ENCODE results near the gene ZNF778.
"Not testable (repeated sequence)": the region's sequence is repeated elsewhere in the genome, so short reads cannot be mapped to it uniquely, and the experiment has no call there.

The ZNF778 gene

GRCh38 chr16:89219365-89219764 is 1.9 kb downstream of the ZNF778 start:
- no peak for FAIRE-seq

GRCh38 chr16:89221604-89222003 is 4.1 kb downstream of the ZNF778 start:
- no peak for FAIRE-seq

GRCh38 chr16:89222931-89223330 is 5.4 kb downstream of the ZNF778 start:
- FAIRE-seq: no peak

GRCh38 chr16:89224665-89225064 is 7.2 kb downstream of the ZNF778 start:
- FAIRE-seq: no peak

GRCh38 chr16:89230255-89230654 is 12.8 kb downstream of the ZNF778 start:
- no peak for FAIRE-seq

- no peak for FAIRE-seq
Observed at GRCh38 chr16:89232107-89232506, 14.6 kb downstream of the ZNF778 start.

GRCh38 chr16:89233678-89234490 is 16.4 kb downstream of the ZNF778 start:
- no peak for FAIRE-seq

GRCh38 chr16:89237733-89238132 is 20.2 kb downstream of the ZNF778 start:
- FAIRE-seq: no peak

- no peak for FAIRE-seq
Observed at GRCh38 chr16:89241187-89242007, 23.9 kb downstream of the ZNF778 start.

- FAIRE-seq: no peak
Observed at GRCh38 chr16:89242795-89243200, 25.3 kb downstream of the ZNF778 start.

- FAIRE-seq: no peak
Observed at GRCh38 chr16:89243664-89244063, 26.2 kb downstream of the ZNF778 start.

GRCh38 chr16:89244264-89244663 is 26.8 kb downstream of the ZNF778 start:
- not testable (repeated sequence) for FAIRE-seq

GRCh38 chr16:89244754-89245153 is 27.3 kb downstream of the ZNF778 start:
- FAIRE-seq: no peak

GRCh38 chr16:89246383-89246902 is 28.9 kb downstream of the ZNF778 start:
- FAIRE-seq: no peak

- FAIRE-seq: no peak
Observed at GRCh38 chr16:89246903-89247733, 29.6 kb downstream of the ZNF778 start.

- not testable (repeated sequence) for FAIRE-seq
Observed at GRCh38 chr16:89247734-89248075, 30.2 kb downstream of the ZNF778 start.

- no peak for FAIRE-seq
Observed at GRCh38 chr16:89248196-89248982, 30.9 kb downstream of the ZNF778 start.

- no peak for FAIRE-seq
Observed at GRCh38 chr16:89253548-89254287, 36.2 kb downstream of the ZNF778 start.

GRCh38 chr16:89256651-89257254 is 39.2 kb downstream of the ZNF778 start:
- FAIRE-seq: no peak

- no peak for FAIRE-seq
Observed at GRCh38 chr16:89257281-89257731, 39.8 kb downstream of the ZNF778 start.
